Testis (tissue), 2 donors: ENCODE data around the gene ACYP2.

Experiments used
- POLR2A ChIP-seq: fragments of 450-650 bp; IDR thresholded peaks from one replicate; pipeline ENCODE4 v1.6.1; 2017; ENCODE audit warnings: antibody characterized with exemption, mild to moderate bottlenecking, moderate library complexity
- TF ChIP-seq, protein P1 (sequence below), 3 experiments: fragments of 450-650 bp in 2 of 3; fragments of 200-600 bp in 1 of 3; sonication (generic) in 1 of 3; IDR thresholded peaks; one replicate each; pipeline ENCODE4 v1.5.1; 2016 to 2019; ENCODE audit warnings: antibody characterized with exemption in 3 of 3, mild to moderate bottlenecking in 2 of 3, moderate library complexity in 1 of 3

GRCh38 chr2:54207666-54208195 lies 92.3 kb downstream of the ACYP2 start:
- TF ChIP-seq, protein P1, sequence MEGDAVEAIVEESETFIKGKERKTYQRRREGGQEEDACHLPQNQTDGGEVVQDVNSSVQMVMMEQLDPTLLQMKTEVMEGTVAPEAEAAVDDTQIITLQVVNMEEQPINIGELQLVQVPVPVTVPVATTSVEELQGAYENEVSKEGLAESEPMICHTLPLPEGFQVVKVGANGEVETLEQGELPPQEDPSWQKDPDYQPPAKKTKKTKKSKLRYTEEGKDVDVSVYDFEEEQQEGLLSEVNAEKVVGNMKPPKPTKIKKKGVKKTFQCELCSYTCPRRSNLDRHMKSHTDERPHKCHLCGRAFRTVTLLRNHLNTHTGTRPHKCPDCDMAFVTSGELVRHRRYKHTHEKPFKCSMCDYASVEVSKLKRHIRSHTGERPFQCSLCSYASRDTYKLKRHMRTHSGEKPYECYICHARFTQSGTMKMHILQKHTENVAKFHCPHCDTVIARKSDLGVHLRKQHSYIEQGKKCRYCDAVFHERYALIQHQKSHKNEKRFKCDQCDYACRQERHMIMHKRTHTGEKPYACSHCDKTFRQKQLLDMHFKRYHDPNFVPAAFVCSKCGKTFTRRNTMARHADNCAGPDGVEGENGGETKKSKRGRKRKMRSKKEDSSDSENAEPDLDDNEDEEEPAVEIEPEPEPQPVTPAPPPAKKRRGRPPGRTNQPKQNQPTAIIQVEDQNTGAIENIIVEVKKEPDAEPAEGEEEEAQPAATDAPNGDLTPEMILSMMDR (IDR thresholded peaks at IDR 0.05), result no peak
- no peak for TF ChIP-seq POLR2A
